ENCODE data around the gene CPE. TPM values are rescaled to one million over a fixed set of nuclear protein-coding genes. Genes with fewer than 3 reads are reported as not detected.

The CPE gene
- polyA plus RNA-seq, 1 experiment, result 0.44 TPM

DNA sequence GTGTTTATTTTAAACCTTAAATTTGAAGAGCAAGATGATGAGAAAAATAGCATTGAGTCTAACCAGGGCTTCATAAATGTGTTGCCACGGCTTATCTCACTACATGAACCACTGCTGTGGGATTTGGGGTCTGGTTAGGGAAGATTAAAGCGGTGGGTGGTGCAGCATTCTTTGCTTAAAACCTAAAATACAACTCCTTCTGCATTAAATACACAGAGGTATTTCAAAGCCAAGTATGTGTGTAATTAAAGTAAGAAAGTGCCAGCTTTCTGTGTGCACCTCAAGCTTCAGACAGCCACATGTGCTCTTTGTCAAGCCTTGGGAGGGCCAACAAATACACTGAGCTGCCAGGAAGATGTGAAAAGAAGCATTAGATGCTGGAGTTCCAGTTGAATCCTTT is 128.0 kb downstream of the CPE start:
- Histone ChIP-seq H3K4me3 (ENCODE audit: low read depth, low read length) (no peak overlapping the region), H3K36me3 (ENCODE audit: control insufficient read depth, insufficient read depth, low read length) (no peaks in the 10 kb centered on the region), H3K27me3 (ENCODE audit: control insufficient read depth, insufficient read depth, low read length) (no peaks in the 10 kb centered on the region)
- TF ChIP-seq, protein P1, sequence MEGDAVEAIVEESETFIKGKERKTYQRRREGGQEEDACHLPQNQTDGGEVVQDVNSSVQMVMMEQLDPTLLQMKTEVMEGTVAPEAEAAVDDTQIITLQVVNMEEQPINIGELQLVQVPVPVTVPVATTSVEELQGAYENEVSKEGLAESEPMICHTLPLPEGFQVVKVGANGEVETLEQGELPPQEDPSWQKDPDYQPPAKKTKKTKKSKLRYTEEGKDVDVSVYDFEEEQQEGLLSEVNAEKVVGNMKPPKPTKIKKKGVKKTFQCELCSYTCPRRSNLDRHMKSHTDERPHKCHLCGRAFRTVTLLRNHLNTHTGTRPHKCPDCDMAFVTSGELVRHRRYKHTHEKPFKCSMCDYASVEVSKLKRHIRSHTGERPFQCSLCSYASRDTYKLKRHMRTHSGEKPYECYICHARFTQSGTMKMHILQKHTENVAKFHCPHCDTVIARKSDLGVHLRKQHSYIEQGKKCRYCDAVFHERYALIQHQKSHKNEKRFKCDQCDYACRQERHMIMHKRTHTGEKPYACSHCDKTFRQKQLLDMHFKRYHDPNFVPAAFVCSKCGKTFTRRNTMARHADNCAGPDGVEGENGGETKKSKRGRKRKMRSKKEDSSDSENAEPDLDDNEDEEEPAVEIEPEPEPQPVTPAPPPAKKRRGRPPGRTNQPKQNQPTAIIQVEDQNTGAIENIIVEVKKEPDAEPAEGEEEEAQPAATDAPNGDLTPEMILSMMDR (IDR thresholded peaks at IDR 0.05; ENCODE audit: insufficient read depth, low read depth, low read length), result no peak
- ChIA-PET POLR2A (no interaction called here), CTCF (interaction anchor here (0.6 to 2.9 kb wide), 3 partner anchors 14 to 409 kb away, joined by 3 to 9 read pairs (median 3); no protein-coding TSS in a partner anchor)
- DNase-seq (ENCODE audit: low read depth), result no peak

DNA sequence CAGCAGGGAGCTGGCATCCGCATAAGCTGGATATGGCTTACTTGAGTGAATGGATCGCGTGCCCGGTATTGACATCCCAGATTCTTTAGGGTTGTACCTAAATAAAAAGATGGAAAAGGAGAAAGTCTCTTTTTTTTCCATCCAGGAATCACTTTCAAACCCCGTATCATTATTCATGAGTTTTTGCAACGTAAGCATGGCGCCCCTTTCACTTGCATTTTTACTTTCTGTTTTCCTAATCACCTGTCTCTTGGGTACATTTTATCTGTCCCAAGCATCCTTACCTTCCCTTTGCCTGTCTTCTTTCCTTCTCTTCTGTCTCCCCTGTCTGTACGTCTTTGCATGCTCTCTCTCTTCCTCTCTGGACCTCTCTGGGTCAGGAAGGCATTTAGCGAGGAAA is 128.6 kb downstream of the CPE start:
- CTCF ChIA-PET, result interaction anchor here (0.6 to 2.9 kb wide), 5 partner anchors 13 to 409 kb away, joined by 3 to 9 read pairs (median 3); no protein-coding TSS in a partner anchor
- no peaks in the 10 kb centered on the region for H3K36me3 ChIP-seq (ENCODE audit: control insufficient read depth, insufficient read depth, low read length)
- POLR2A ChIA-PET, result no interaction called here
- TF ChIP-seq, protein P1 (IDR thresholded peaks at IDR 0.05; ENCODE audit: insufficient read depth, low read depth, low read length), result no peak
- no peak for DNase-seq (ENCODE audit: low read depth)
- no peaks in the 10 kb centered on the region for H3K27me3 ChIP-seq (ENCODE audit: control insufficient read depth, insufficient read depth, low read length)
- no peak overlapping the region for H3K4me3 ChIP-seq (ENCODE audit: low read depth, low read length)

DNA sequence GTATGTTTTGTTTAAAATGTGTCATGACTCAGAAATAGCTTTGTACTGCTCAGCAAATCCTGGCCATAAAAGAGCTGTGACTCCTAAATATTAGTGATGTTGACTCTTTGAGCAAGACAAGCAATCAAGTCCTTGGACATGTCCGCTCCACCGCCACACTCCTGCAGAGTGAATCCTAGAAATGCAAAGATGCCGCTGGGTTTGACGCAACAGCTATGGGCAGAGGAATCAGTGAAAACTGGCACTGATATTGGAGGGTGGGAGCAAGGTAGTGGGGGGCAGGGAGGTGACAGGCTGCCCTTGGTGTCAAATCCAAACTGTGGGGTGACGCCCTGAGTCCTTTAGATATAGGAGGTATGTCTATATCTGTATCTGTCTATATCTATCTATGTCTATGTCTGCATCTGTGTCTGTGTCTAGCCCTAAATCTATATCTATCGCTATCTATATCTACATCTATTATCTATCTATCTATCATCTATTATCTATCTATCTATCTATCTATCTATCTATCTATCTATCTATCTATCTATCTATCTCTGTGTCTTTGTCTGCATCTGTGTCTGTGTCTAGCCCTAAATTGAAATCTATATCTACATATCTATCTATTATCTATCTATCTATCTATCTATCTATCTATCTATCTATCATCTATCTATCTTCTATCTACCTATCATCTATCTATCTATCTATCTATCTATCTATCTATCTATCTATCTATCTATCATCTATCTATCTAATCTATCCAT is 129.7 kb downstream of the CPE start:
- TF ChIP-seq, protein P1 (IDR thresholded peaks at IDR 0.05; ENCODE audit: insufficient read depth, low read depth, low read length), result no peak
- ChIA-PET POLR2A (no interaction called here), CTCF (interaction anchor here (1.1 to 1.2 kb wide), 2 partner anchors 14 to 377 kb away, joined by 3 to 4 read pairs; no protein-coding TSS in a partner anchor)
- no peak for DNase-seq (ENCODE audit: low read depth)
- Histone ChIP-seq H3K27me3 (ENCODE audit: control insufficient read depth, insufficient read depth, low read length) (no peaks in the 10 kb centered on the region), H3K36me3 (ENCODE audit: control insufficient read depth, insufficient read depth, low read length) (no peaks in the 10 kb centered on the region), H3K4me3 (ENCODE audit: low read depth, low read length) (no peak overlapping the region)

DNA sequence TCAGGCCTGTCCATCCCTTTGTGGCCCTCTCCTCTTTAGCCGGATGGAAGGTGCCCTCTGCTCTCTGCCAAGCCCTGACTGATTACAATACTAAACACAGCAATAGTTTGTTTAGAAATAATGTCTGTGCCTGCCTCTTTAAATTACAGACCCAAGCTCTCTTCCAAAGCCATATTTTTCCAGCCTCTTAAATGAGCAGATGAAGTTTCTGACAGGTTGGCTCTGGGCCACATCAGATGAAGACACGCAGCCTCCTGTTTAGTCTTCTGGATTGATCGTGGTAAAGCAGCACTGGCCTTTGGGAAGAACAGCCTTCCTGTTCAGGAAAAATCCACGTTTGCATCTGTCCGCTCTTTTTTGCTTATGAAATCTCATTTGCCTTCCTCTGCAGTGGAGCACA is 133.6 kb downstream of the CPE start:
- Histone ChIP-seq H3K4me3 (ENCODE audit: low read depth, low read length) (no peak overlapping the region), H3K36me3 (ENCODE audit: control insufficient read depth, insufficient read depth, low read length) (no peaks in the 10 kb centered on the region), H3K27me3 (ENCODE audit: control insufficient read depth, insufficient read depth, low read length) (no peaks in the 10 kb centered on the region)
- POLR2A ChIA-PET, result no interaction called here
- TF ChIP-seq, protein P1 (IDR thresholded peaks at IDR 0.05; ENCODE audit: insufficient read depth, low read depth, low read length), result no peak
- CTCF ChIA-PET, result interaction anchor here (1.0 kb wide), 1 partner anchor 17 kb away, joined by 3 read pairs; no protein-coding TSS in a partner anchor
- DNase-seq (ENCODE audit: low read depth), result no peak

DNA sequence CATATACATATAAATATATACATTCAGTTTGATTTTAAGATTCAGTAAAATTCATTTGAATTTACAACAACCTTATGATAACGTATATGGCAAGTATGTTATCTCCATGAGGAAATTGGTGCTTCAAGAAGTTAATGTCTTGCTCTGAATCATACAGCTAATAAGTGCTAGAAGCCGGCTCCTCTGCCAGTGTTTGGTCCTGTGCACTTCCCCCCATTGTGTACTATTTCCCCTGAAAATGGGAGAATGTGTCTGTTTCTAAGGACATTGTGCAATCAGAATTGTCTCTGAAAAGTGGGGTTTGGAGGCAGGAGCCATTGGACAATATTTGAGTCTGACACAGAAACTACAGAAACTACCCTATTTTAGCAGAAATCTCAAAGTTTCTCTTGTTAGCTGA is 135.9 kb downstream of the CPE start:
- Histone ChIP-seq H3K36me3 (ENCODE audit: control insufficient read depth, insufficient read depth, low read length) (no peaks in the 10 kb centered on the region), H3K4me3 (ENCODE audit: low read depth, low read length) (no peak overlapping the region), H3K27me3 (ENCODE audit: control insufficient read depth, insufficient read depth, low read length) (no peaks in the 10 kb centered on the region)
- TF ChIP-seq, protein P1 (IDR thresholded peaks at IDR 0.05; ENCODE audit: insufficient read depth, low read depth, low read length), result no peak
- ChIA-PET POLR2A (no interaction called here), CTCF (interaction anchor here (1.1 kb wide), 2 partner anchors 17 to 21 kb away, joined by 3 to 5 read pairs; no protein-coding TSS in a partner anchor)
- DNase-seq (ENCODE audit: low read depth), result no peak

Measured in BJ (cell line).